VCaP (cell line): ENCODE measurements around the gene SMG7.

Source experiments
- H3K27ac ChIP-seq: fragments of 450-650 bp; 2 replicates; pipeline ENCODE4 v1.5.1; 2017
- TF ChIP-seq, protein P1 (sequence below): fragments of 450-650 bp; conservative IDR thresholded peaks from 2 replicates; pipeline ENCODE4 v1.5.1; 2017; ENCODE audit warnings: mild to moderate bottlenecking, moderate library complexity

SMG7 gene

DNA sequence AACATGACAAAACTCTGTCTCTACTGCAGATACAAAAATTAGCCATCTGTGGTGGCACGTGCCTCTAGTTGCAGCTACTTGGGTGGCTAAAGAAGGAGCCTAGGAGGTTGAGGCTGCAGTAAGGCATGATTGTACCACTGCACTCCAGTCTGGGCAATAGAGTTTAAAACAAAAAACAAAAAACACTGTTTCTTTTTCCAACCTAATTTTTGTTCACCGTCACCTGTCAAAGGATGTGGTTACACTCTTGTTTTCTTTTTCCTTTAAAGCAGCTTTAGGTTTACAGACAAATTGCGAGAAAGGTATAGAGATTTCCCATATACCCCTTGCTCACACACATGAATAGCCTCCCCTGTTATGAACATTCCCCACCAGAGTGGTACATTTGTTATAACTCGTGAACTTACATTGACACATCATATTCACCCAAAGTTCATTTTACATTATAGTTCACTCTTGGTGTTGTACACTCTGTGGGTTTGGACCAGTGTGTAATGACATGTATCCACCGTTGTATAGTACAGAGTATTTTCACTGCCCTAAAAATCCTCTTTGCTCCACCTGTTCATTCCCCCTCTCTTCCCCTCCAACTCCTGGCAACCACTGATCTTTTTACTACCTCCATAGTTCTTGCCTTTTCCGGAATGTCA is 26.2 kb downstream of the SMG7 start:
- TF ChIP-seq, protein P1, sequence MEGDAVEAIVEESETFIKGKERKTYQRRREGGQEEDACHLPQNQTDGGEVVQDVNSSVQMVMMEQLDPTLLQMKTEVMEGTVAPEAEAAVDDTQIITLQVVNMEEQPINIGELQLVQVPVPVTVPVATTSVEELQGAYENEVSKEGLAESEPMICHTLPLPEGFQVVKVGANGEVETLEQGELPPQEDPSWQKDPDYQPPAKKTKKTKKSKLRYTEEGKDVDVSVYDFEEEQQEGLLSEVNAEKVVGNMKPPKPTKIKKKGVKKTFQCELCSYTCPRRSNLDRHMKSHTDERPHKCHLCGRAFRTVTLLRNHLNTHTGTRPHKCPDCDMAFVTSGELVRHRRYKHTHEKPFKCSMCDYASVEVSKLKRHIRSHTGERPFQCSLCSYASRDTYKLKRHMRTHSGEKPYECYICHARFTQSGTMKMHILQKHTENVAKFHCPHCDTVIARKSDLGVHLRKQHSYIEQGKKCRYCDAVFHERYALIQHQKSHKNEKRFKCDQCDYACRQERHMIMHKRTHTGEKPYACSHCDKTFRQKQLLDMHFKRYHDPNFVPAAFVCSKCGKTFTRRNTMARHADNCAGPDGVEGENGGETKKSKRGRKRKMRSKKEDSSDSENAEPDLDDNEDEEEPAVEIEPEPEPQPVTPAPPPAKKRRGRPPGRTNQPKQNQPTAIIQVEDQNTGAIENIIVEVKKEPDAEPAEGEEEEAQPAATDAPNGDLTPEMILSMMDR: no peak

DNA sequence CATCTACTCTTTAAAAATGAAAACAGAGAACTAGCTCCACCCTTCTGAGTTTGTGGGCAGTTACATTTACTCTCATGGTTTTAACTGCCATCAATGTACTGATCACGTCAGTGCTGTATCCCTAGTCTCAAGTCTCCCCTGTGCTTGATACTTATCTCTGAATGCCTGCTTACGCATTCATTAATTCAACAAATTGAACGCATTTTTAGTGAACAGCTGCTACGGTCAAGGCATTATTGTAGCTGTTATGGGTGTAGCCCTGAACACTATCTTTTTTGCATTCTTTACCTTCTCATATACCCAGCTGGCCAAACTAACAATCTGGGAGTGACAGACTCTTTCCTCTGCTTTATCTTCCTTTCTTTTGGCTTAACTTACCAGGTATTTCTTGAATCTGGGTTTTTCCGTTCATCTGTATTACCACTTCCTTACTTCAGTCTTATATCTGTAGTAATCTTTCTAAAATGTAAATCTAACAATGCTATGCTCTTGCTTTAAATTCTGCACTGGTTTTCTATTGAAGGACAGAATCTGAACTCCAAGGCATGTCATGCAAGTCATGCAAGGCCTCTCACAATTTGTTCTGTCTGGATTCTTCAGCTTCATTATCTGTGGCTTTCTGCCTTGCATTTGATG is 33.3 kb downstream of the SMG7 start:
- H3K27ac ChIP-seq: no peak overlapping the region

More for the DNA sequence above, 26.2 kb downstream of the SMG7 start:
- H3K27ac ChIP-seq: no peak overlapping the region

DNA sequence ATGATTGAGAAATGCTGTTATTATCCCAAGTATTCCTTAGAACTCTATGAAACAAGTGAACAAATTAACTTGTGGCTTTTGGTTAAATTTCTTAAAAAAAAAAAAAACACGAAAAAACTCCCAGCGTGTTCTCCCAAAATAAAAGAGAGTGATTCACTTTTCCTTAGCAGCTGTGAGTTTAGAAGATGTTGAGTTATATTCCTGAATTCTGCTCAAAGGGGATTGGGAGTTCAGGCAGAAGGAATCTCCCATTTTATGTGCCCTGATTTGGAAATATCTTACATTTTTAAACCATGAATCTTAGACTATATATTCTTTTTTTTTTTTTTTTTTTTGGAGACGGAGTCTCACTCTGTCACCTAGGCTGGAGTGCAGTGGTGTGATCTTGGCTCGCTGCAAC is 34.3 kb downstream of the SMG7 start:
- H3K27ac ChIP-seq: no peak overlapping the region
- TF ChIP-seq, protein P1: no peak

More for the DNA sequence above, 33.3 kb downstream of the SMG7 start:
- TF ChIP-seq, protein P1: no peak

DNA sequence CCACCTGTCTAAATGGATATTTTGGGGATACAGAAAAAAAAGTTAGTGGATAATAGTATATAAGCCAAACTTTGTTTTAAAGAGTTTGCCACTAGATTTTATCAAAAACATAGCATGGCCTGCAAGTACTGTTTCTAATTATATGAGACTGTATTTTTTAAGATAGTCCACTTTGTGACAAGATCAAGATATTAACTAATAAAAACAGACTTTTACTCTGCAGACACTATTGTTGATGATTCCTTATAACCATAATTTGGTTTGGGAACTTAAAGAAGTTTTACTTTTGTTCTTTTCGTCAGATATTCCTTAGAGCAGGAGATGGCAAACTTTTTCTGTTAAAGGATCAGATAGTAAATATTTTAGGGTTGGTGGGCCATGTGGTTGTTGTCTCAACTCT is 36.4 kb downstream of the SMG7 start:
- TF ChIP-seq, protein P1: no peak
- no peak overlapping the region for H3K27ac ChIP-seq

DNA sequence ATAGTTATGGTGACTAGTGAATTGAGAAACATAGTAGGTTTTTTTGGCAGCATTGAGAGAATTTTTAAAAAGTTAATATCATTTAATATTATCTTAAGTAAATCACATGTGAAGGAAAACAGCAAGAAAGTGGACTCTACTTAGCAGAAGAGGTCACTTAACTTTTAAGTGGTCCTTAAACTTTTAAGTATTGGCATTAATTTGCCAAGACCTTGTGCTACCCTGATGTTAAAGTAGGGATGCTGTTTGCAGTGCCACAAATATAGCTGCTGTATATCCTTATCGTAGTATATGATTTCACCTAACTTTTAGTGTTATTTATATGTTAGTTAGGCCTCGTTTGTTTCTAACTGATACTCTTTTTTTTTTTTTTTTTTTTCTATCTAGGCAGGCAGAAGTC is 40.2 kb downstream of the SMG7 start:
- TF ChIP-seq, protein P1: no peak

DNA sequence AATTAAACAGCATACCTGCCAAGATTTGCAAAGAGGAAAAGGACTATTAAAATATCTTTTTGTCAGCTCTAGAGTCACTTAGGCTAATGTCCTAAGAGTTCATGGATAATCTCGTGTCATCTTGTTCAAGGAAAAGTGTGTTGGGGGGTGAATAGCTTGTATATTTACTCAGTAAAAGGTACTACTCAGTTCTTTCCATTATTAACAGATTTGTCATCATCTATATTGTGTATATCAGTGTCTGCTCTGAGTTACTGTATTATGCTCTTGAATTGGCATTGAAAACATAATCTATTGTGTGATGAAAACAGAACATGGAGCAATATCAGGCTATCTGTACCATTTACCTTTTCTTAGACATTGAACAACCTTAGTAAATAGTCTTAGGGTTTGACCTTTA is 41.9 kb downstream of the SMG7 start:
- no peak overlapping the region for H3K27ac ChIP-seq
- TF ChIP-seq, protein P1: no peak

More for the DNA sequence above, 40.2 kb downstream of the SMG7 start:
- H3K27ac ChIP-seq: no peak overlapping the region

DNA sequence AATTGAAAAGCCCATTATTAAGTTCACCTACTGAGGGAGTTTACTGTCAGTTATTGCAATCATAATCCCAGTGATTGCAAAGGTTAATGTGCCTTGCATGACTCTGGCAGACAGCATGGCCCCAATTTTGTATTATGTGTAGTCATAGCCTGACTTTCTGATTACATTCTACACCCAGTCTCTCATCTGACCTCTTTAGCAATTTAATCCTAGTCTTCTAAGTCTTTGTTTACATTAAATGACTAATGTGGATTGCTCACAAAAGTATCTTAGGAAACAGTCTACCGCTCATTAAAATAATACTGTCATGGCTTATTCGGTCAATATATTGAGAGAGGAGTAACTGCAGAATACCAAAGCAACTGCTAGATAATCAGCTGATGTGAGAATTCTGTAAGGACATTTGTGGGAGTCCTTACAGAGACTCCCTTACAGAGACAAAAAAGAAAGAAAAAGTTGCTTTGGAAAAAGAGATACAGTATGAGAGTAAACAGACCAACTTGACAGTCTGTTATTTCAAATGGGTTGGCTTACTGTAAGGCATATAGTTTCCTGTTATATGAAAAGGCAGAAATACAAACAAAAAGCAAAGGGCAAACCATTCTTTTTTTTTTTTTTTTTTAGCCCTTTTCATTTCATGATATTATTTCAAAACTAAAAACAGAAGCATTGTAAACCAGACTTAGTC is 42.8 kb downstream of the SMG7 start:
- TF ChIP-seq, protein P1: no peak
- no peak overlapping the region for H3K27ac ChIP-seq
